ENCODE data around the gene SLC24A4.

Gene SLC24A4

DNA sequence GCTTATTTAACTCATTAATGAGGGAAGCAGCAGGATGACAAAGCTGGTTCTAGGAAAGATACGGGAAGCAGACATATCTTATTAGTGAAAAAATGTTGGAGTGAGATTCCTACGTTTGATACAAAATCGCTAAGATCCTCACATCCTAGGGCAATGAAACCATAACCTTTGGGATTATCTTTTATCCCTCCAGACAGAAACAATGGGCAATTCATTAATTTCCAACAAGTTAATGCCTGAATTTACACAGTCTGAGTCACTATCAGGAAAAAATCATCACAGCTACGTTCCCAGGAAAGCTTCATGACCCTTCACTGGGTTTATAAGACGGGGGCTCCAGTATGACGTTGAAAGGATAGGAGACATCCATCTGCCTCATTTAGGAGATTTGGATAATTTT, 45.0 kb downstream of the SLC24A4 start:
- no peak for DNase-seq (ENCODE audit: low read depth)

DNA sequence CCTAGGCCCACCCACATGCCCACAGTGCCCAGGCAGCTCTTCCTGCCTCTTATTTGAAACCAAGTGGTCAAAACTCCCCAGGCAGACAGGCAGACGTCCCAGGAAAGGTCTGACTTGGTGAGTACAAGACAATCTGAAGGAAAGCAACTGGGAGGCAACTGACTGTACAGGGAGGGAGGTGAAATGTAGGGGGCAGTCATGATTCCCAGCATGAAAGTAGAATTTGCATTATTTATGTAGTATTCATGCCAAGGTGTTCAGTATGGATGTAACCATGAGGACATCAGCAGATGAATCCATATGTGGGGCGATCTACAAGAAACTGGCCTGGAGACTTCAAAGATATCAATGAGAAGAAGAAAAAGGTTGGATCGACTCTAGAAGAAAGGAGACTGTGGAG, 46.1 kb downstream of the SLC24A4 start:
- no peak for DNase-seq (ENCODE audit: low read depth)

DNA sequence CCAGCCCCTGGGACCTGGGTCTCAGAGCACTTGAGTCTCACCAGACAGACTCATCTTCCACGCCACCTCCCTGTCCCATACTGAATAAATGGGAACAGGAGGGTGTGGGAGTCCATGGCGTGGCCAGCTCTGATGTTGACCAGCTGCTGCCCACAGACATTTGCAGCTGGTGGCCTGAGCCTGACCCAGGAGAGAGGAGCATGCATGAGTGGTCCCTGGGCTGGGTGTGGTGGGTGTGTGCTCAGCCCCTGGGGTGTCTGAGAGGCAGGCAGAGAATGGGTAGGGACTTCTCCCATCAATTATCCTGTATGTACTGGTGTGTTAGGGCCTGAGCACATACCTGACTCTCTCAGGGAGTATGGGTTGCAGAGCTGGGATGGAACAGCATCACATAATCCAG, 49.3 kb downstream of the SLC24A4 start:
- no peak for DNase-seq (ENCODE audit: low read depth)

DNA sequence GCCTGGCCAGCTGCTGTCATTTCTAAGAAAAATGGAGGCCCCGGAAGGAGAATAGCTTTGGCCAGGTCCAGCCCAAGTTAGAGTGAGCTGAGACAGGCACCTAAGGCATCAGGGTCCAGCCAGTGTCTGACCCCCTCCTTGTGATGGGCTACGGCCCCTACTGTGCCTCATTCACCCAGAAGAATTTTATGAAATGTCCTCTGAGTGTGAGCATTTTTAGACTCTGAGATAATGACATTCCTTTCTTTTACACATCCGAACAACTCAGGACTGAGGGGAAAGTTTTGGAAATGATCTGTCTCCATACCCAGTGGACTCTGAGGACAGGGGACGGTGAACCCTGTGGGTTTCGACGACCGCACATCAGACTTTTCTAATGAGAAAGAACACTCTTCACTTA, 50.4 kb downstream of the SLC24A4 start:
- no peak for DNase-seq (ENCODE audit: low read depth)

DNA sequence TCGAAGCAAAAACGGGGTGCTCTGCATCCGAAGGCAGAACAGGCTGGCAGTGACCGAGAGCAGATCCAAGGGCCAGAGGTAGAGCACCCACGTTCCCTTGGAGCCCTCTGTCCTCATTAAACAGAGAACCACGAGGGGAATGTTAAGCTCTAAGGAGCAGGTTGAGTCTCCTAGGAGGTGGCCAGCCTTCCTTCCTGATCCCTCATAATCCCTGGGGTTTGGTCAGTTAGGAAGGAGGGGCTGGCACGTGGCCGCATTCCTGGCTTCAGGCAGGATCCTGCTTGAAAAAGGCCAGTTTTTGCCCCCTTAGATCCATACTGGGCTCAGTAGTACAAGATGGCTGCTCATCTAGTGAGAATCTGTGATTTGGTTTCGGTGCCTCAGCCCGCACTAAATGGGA, 57.2 kb downstream of the SLC24A4 start:
- DNase-seq (ENCODE audit: low read depth) = no peak

DNA sequence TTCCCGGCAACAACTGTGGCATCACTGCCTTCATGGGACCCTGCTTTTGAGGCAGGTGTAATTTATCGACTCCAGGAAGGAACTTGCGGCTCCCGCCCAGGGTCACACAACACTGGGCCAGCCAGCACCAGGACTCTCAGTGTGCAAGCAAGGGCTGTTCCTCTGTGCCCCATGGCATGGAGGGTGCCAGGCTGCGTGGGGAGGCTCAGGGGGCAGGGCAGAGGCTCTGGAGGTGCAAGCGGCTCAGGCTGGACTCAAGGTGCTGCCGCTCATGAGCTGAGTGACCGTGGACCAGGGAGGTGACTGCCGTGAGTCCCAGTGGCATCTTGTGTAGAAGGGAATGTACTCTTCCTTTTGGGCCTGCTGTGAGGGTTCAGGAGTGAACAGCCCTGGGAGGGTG, 57.6 kb downstream of the SLC24A4 start:
- DNase-seq (ENCODE audit: low read depth) = no peak

DNA sequence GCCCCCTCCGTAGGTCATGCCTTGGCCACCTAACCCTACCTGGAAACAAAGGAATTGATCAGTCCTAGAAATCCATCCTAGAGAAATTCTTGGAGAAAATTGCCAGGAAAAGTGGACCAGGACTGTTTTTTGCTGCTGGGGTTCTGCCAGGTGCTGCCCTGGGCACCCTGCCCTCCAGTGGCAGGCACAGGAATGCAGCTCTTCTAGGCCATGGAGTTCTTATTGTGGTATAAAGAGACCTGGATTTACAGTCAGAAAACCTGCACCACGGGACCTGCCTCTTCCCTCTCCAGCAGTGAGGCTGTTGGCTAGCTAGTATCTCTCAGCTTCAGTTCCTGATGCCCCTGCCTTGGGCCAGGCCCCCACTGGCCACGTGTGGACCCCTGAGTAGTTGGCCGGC, 59.7 kb downstream of the SLC24A4 start:
- no peak for DNase-seq (ENCODE audit: low read depth)

DNA sequence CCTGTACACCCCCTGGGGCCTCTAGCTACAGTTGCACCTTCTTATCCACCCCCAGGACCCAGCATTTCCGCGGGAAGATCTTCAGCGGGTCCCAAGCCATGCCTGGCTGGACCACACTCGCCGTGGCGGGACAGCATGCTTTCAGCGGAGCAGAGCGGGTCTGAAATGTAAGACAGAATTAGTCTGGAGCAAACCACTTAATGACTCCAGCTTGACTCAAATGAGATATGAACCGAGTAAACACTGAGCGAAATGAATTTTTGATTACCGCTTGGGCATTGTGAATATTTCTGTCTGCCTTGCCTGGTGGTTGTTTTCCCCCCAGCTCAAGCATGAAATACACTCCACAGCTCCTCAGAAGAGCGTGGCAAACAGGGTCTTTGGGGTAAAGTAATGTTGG, 60.8 kb downstream of the SLC24A4 start:
- DNase-seq (ENCODE audit: low read depth) = no peak

DNA sequence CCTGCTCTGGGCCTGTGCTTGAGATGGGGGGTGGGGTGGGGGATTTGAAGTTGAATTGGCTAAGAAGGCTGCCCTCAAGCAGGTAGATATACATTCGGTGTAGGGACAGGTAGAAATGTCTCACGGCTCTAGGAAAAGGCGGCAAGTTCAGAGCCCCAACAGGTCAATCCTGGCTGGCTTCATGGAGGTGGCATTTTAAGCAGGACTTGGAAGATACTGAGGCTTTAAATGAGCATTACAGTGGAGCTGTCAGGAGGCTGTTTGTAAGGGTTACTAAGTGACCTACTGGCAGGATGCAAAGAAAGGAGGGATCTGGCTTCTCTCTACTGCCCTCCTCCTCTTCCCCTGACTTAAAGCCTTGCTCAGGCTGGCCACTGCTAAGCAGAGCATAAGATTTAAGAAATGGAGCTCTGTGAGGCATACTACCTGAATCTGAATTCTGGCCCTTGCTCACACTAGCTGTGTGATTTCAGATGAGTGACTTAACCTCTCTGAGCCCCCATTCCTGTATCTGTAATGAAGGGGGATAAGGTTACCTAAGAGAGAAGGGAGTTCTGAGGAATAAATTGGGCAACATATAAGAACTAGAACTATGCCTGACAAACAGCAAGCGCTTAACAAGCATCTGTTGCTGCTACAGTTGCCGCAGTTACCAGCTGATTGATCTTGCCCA, 61.6 kb downstream of the SLC24A4 start:
- no peak for DNase-seq (ENCODE audit: low read depth)

DNA sequence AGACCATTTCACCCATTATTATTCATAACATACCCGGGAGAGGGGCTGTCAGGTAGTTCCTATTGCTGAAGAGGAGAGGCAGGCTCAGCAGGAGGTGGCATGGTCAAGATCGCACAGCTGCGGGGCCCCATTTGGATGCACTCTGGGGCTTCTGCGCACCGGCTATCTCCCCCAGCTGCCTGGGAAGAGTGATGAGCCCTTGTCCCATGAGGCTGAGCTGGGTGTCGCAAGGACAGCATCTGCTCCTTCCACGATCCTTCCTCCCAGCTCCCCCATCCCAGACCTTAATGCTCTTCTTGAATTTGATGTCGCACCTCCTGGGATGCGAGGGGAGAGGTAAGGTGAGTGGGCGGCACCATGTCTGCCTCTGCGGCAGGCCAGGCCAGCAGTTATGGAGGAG, 62.6 kb downstream of the SLC24A4 start:
- no peak for DNase-seq (ENCODE audit: low read depth)

DNA sequence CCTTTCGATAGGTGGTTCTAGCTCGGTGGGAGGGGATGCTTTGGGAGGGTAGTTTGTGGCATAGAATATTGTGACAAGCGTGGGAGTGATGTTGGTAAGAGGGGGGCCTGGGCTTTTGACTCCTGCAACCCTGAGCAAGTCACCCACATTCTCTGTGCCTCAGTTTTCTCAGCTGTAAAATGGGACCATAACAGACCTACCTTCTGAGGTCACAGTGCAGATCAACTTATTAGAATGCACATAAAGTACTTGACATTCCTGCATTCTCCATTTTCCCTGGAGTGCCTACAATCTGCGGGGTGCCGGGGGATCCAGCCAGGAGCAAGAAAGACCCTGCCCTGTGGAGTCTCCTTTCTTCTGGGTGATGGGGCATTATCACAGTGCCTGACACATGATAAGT, 63.2 kb downstream of the SLC24A4 start:
- DNase-seq (ENCODE audit: low read depth) = no peak

DNA sequence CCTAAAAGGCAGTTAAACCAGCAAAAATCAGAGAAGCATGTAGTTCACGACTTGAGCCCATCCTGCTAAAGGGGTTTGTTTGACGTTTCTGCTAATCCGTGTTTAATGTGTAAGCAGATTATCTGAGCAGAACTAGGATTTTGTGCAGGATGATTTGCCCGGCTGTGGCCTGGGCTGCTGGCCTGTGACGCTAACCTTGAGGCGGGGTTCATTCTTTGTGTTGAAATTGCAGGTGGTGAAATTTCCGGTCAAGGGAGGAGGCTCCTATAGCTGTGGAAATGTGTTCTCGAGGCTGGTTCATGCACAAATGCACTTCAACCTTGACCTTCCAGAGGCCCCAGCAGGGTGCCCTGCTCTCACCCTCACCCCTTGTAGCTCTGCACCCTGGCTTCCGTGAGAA, 63.7 kb downstream of the SLC24A4 start:
- DNase-seq (ENCODE audit: low read depth) = no peak

DNA sequence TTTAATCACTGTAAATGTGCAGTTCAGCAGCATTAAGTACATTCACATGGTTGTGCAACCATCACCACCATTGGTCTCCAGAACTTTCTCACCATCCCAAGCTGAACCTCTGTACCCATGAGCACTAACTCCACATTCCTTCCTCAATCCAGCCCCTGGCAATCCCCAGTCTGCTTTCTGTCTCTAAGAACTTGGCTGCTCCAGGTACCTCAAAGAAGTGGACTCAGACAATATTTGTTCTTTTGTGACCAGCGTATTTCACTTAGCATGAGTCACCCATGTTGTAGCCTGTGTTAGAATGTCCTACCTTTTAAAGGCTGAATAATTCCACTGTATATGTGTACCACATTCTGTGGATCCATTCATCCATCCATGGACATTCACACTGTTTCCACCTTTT, 64.6 kb downstream of the SLC24A4 start:
- DNase-seq (ENCODE audit: low read depth) = no peak

DNA sequence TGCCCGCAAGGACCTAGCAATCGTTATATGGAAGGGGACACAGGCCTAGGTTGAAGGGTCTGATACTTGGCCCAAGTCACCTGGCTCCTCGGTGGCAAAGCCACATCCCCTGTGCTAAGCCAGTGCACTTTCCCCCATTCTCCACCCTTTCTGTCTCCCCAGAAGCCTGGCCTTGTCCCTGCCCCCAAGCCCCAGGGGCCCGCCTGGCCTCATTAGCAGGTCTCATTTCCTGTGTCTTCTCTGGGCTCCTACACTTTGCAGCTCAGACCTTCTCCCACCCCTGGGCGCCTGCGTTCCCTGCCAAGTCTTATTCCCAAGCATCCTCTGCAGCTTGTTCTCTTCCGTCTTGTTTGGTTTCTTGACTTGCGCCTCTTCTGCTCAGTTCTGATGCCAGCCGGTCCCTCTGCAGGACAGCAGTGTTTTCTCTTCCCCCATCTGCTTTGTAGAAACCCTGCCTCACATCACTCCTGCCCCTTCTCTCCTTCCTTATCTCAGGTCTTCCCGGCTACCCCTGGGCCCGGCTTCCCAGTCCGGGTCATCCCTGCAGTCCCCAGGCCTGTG, 66.7 kb downstream of the SLC24A4 start:
- no peak for DNase-seq (ENCODE audit: low read depth)

DNA sequence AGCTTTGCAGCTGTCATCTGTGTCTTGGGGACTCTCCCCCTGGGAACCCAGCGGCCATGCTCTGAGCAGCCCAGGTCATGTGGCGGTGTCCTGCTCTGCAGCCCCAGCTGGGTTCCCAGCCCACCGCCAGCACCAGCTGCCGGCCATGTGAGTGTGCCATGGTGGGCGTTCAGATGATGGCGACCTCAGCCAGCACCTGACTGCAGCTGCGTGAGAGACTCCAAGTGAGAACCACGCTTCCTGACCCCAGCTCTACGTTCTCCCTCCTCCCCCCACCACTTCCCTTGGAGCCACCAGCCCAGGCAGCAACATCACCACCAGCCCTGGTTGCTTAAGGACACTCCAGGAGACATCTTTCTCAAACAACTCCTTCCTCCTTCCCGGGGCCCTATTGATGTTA, 68.8 kb downstream of the SLC24A4 start:
- DNase-seq (ENCODE audit: low read depth) = no peak

DNA sequence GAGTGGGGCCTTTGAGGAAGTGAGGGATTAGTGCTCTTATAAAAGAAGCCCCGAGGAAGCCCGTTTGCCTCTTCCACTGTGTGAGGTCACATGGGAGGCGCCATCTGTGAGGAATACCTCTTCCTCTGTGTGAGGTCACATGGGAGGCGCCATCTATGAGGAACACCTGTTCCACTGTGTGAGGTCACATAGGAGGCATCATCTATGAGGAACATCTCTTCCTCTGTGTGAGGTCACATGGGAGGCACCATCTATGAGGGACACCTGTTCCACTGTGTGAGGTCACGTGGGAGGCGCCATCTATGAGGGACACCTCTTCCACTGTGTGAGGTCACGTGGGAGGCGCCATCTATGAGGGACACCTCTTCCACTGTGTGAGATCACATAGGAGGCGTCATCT, 69.7 kb downstream of the SLC24A4 start:
- DNase-seq (ENCODE audit: low read depth) = no peak

DNA sequence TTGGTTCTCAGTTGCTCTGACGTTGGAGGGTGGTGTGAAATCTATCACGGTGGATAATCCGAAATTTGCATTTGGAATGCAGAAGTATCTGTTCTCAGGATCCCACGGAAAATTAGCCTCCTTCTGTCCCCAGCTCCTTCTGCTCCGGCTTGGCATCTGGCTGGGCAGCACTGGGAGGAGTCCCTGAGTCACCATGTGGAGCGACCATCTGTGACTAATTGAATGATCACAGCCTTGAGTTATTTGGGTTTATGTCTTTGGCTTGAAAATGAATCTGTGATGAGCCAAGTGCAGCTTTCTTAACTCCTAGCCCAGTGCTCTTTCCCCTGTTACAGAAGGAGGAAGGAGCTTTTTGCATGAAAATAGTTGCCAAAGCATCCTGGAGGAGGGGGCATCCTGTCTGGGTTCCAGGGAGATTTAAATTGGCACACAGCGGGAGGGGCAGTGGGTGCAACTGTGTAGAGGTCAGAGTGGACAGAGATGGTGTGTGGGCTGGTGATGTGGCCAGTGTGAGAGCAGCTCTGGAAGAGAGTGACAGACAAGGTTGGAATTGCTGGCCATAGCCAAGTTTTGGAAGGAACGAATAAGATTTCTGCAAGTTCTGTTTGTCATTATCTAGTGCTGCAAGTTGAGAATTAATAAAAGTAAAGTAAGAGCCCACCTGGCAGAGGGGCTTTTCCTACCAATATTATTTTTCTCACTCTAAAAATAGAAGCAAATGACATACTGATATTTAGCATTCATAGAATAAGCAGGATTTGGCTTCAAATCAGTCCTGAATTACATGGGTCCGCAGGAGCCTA, 74.4 kb downstream of the SLC24A4 start:
- DNase-seq (ENCODE audit: low read depth) = no peak

DNA sequence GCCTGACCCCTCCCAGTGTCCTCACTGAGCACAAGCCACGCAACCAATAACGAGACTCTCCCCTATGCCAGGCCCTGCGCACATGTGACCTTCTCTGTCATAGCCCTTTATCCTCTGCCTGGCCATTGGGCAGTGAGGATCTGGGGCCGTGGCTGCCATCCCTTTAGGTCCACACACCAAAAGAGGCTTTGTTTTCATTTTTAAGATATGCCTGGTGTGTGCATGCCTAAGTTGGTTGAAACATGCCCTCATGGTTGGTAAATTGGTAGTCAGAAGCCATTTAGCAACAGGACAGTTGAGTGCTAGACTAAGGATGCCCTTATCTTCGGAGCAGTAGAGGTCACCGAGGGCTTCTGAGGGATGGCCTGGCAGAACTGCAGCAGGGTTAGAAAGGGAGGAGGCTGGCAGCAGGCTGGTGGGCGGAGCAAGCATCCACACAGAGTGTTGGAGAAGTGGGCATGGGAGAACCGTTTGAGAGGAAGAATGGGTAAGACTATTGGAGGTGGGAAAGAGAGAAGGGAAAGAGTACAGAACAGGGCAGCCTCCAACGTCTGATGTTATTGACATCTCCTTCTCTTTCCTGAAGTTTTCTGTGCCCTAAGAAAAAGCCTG, 75.1 kb downstream of the SLC24A4 start:
- no peak for DNase-seq (ENCODE audit: low read depth)

DNA sequence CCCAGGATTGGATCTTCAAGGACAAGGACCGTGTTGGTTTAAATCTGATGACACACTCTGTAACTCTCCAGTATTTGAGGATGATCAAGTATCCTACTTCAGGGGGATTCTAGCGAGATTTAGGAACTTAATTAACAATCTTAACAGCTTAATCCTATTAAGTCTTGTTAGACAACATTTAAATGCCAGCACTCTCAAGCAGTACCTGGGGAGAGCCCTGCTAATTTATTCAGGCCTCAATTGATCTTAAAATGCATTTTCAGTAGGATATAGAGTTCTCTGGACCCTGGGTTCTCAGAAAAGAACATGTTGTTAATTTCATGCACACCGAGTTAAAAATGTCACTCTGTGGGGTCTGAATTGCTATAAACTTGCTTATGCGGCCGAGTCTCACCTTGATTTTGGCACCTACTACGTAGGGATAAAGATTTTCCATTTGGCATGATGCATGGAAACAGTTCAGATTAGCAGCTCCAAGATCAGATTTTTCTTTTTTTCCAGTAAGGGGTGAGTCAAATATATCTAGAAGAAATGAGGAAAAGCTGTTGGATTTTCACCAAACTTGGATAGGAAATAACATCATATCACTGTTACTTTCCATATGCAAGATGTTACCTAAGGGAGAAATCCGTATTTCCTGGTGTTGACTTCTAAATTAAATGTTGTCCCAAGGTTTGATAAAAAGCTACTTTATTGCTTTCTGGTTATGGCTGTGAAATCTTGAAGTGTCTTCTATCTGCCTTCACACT, 76.1 kb downstream of the SLC24A4 start:
- DNase-seq (ENCODE audit: low read depth) = no peak

DNA sequence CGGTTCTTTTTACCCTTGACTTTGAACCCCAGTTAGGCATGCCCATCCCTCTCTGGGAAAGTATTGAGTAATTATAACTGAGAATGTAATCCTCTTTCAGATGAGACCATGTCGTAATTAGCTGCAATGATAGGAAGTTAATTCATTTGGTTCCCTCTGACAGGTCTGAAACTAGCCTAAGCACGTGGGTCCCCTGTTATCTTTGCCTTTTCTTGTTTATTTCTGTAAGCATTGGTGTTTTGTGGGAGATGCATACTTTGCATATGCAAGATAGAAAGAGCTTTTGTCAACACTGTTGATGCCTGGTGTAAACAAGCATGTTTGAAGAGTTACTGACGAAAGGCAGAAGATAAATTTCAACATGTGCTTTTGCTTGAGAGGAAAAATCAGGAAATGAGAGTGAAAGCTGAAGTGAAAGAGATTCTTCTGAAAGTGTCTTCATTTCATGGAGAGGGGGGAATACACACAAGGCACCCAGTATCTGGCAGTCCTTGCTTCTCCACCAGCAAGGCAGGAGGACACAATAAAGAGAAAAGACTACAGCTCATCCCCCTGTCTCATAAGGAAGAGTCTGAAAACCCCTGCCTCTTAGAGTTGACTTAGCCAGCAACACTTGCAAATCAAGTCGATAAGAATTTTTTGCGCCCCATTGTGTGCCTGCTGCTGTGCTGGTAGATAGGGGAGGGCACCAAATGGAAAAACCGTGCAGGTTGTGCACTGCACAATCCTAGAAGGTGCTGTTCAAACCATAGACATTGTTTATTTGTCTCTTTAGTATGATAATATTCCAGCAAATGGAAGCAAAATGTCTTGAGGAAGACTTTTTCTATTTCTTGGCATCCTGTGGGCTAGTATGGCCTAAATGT, 77.8 kb downstream of the SLC24A4 start:
- DNase-seq (ENCODE audit: low read depth) = no peak

DNA sequence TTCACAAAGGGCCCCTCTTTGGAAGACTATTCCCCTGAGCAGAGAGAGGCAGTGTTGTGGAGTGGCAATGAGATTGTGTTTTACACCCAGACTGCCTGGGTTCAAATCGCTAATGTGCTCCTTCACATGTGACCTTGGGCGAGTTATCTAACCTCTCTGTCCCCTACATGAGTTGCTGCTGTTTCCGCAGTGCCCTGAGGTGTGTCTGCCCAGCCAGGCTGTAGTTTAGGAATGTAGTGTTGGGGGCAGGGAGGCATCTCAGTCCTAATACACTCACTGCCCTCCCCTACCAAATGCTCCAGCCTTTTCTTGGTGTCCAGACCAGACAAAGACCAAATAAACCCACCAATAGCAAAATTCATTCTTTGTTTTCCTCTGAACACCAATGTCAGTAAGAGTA, 78.6 kb downstream of the SLC24A4 start:
- no peak for DNase-seq (ENCODE audit: low read depth)

Data from activated gamma-delta T cell treated with anti-CD3 and anti-CD28 coated beads, Interleukin-2, amount 50 U/mL, for 16 hours (primary cell).